GM19023 (cell line): ENCODE results near the gene OXCT1.
"Not testable (repeated sequence)": the region's sequence is repeated elsewhere in the genome, so short reads cannot be mapped to it uniquely, and the experiment has no call there.

ENCODE experiments used
- ATAC-seq: cut with Tn5 transposase; IDR thresholded peaks from one replicate; pipeline ENCODE4 v1.9.1; 2021; ENCODE audit warnings: mild to moderate bottlenecking, moderate library complexity; ENCODE audit not compliant: unreplicated experiment

Gene OXCT1

DNA sequence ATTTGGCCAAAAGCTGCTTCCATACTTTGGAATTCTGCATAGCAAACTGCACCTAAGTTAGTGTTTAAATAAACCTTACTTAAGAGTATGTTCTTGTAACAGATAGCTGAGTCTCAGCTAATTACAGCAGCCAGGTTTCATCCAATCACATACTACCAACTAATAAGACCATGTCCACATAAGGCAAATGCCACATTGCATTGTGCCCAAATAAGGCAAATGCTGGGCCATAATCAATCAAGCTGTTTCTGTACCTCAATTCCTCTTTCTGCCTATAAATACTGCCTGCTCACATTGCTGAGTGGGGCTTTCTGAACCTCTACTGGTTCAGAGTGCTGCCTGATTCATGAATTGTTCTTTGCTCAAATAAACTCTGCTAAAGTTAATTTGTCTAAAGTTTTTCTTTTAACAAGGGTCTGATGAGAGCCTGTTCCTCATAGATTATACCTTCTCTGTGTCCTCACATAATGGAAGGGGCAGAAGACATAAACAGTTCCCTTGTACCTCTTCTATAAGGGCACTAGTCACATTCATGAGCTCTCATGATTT lies 4.4 kb upstream of the OXCT1 start:
- ATAC-seq: no peak

DNA sequence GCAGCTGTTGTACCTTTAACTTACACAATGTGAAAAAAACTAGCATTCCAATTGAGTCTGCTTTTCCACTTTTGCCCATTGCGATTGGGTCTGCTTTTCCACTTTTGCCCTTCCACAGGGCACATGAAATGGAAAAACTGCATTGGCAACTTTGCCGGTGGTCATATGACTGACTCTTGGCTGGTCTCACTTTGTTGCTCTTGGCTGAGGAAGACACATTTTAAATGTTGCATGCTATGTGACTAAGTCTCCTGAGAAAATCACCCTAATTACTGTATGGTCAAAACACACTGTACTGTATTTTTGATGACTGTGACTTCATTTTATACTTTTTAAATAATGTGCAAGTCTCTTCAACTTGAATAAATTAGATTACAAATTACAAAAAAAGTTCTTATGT lies 1.6 kb upstream of the OXCT1 start:
- ATAC-seq: no peak

DNA sequence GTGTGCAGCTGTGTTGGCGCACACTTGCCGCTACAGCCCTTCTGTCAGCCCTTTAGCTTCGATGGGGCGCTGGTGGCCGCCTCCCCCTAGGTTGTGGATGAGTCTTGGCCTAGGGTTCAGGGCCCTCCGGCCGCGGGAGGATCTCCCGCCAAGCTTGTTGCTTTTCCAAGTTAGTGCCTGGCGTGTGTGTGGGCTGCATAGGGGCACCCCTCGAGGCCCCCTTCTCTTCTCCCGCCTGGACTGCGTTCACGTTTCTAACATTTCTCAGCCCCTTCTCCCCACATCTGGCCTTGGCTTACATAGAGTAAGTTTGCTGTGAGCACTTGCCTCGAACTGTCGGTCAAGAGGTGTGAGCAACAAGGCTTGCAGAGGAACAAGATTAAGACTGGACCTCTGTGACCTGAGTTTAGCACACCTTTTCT lies 413 bp upstream of the OXCT1 start:
- no peak for ATAC-seq

DNA sequence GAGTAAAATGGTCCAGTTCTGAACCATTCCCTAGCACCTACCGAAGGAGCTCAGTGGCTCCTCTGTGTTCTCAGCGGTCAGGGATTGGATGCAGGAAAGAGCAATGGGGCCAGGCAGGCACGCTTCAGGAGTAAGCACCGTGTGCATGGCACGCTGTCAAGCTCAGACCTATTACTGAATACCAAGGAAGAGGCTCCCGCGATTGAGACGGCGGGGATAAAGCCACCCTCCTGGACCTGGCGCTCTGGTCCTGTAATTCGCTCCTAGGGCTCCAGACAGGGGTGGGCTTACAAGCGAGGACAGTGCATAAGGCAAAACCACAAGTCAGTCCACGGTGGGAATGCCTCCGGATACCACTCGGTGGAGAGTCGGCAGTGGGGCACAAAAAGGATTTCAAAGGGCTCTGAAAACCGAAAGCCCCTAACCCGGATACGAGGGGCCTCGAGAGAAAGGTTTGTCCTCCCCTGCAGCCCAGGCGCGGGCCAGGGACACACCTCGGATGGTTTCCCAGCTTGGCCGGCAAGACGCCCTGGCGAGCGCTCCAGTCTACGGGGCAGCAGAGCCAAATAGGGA lies 988 bp downstream of the OXCT1 start:
- ATAC-seq: no peak

DNA sequence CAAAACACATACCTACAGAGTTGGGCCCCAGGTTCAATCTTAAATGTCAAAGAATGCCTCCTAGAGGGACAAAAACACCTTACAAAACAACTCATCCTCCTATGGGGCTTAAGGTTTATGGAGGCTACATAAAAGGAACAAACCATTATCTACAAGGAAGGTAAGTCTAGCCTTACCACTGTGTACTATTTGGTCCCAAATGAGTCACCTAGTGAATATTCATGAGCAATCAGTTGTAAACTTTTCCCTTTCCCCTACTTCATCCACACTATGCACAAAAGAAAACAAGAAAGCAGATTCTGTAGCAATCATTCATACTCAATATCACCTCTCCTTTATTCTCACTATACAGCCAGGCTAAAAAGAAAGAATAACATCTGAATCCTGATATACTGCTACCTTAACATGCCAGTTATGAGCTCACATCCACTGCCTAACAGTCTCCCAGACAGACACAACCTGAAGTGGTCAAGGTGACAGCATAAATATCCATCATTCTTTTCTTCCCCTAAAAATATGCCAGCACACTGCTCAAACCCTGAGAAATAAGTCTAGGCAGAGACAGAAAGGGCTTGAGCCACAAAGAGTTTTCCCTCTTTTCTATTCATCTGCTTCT lies 6.2 kb downstream of the OXCT1 start:
- ATAC-seq: peak; percentile 76

DNA sequence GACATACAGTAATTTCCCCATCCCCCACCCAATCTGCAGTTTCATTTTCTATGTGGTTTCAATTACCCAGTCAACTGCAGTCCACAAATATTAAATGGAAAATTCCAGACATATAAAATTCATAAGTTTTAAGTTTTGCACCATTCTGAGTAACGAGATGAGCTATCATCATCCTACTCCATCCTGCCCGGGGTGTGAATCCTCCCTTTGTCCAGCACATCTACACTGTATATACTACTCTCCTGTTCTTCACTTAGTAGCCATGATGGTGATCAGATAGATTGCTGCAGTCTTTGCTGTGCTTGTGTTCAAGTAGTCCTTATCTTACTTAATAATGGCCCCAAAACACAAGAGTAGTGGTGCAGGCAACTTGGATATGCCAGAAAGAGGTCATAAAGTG lies 11.3 kb downstream of the OXCT1 start:
- no peak for ATAC-seq

DNA sequence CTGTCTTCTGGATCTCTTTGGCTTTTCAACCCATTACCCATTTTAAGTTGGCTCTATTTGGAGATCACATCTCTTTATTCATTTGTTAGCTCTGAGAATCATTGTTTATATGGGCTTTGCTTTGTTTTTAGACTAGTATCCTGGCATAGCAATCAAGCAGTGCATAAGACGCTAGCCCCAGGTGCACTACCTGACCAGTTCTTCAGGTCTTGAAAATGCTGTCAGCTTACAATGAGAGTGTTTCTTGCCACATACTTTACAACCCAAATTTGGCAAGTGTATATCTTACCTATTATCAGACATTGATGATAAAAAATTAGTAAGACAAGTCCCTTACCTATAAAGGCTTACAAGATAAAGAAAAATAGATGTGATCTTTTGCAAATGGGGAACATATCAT lies 12.2 kb downstream of the OXCT1 start:
- ATAC-seq: no peak

DNA sequence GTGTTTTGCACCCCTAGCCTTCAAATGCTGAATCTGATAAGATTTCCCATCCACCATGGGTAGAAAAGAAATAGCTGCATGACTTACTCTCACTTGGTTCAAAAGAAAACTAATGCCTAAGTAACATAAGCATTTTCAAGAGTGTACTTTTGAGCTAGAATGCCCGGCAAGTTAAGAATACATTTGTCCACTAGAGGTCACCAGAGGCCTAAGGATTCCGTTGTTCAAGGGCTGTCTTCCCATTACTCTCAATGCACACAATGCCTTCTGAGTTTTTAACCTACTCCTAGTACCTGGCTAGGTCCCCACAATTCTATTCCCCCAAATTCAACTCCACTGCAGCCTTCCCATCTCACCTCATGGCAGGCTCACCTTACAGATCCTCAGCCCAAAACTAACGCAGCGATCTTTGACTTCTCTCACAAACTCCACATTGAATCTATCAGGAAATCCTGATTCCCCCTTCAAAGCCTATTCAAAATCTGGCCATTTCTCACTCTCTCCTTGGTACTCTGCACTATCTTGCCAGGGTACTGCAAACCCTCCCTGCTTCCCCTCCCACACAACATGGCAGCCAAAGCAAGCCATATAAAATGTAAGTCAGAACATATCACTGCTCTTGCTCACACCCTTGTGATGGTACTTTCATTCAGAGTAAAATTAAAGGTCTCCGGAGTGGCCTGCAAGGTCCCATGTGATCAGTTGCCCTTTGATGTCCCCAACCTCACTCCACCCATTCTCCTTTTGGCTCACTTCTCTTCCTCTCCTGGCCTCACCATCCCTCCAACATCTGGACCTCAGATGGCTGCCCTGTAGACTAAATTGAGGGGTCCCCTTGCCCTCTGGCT lies 13.4 kb downstream of the OXCT1 start:
- ATAC-seq: peak; percentile 91

DNA sequence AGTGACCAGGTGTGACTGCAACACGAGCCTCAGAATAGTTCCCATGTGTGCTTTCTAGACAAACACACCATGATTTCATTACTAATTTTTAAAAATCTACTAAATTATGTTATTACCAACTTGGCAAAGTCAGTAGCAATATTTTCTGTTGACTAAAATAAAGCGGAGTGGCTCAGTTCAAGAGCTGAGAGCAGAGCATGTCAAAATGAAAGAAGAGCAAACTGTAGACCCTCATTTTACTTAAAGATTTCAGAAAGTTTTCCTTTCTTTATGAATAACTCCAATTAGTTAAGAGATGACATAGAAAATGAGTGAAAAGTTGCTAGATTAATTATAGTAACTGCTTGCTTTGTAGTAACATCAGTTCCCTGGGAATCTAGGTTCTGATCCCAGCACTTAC lies 17.9 kb downstream of the OXCT1 start:
- ATAC-seq: no peak

DNA sequence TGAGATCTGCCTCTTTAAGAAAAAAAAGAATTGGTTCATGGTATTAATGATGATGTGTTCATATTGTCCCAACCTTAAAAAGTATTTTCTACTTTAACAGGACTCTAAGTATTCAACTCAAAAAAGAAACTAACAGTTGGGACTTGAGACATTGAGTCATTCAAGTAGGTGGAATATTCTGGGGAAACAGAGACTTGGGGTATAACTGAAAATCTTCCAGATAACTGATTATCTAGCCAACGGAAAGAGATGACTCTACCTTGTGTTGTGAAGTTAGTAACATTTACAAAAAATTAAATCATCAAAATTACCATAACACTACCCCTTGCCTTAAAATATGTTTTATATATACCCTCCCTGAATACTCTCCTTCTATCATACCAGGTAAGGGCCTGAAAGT lies 19.1 kb downstream of the OXCT1 start:
- ATAC-seq: no peak

DNA sequence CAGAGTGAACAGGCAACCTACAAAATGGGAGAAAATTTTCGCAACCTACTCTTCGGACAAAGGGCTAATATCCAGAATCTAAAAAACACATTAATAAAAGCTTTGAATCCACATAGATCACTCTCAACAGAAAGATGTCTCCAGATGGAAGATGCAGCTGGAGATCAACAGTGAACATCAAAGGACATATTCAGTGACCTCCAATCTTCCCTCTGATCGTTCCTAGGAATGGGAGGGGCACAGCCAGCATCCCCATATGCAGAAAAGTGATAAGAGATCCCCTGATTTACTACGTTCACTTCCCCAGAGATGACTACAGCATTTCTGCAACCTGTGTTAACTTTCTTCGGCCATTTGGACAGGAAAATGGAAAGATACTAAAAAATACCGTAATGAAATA lies 21.2 kb downstream of the OXCT1 start:
- no peak for ATAC-seq

DNA sequence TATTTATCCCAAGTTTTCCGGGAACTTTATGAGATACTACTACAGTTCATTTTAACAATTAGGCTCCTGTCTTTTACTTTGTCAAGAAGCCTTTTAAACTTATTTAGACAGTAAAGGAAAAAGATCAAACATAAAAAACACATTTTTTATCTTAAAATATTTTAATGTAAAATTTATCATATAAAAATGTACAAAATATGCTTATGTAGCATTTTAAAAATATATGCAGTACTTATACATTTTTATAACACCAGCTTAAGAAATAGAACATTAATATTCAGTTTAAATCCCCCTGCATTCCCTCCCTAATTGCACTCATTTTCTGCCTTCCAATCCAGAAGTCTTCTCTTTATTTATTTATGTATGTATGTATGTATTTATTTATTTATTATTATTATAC lies 24.5 kb downstream of the OXCT1 start:
- ATAC-seq: not testable (repeated sequence)

DNA sequence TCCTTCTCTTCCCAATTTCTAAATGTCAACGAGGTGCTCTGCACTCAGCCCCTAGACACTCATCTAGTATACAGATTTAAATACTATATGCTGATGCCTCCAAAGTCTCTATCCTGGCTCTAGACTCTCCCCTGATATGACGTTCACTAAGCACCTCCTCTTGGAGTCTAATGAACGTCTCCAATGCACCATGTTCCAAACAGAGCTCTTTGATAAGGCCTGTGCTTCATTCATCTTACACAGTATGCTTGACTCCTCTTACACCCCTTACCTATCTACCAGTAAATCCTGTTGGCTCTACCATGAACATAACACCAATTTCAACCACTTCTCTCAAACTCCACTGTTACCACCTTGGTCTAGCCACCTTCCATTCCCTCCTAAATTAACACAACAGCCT lies 25.7 kb downstream of the OXCT1 start:
- ATAC-seq: no peak

DNA sequence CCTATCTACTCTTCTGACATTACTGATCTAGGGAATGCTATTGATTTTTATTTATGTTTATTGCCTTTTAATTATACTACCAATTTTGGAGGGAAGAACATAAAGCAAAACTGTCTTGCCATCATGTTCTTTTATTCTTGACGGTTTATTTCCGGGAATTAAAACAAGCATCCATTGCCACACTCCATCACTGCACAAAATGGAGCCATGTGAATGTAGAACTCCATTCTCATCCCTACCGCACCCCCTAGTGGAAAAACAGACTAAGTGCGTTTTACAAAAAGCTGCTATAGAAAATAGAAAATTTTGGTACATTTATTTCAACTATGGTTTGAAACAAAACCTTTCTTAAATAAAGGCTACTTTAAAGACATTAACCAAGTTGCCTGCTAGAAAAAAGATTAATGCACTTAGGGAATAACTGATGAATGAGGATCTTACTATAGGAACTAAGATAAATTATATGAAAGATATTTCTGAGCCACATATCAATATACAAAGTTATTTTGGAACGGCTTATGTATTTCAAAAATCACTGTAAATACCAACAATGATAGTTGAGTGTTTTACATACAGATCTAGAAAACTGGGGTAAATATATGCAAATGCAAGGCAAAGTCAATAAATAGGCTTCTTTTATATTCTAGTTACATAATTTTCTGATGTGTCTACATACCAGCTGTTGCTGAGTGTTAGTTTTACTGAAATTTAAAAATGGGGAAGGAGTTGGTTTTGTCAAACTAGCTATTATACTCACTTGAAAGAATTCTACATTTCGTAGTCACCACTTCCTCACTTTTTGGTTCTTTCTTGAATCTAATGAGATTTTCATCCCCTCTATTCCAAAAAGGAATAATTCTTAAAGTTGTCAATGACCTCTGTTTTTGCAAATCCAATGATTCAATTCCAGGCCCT lies 26.5 kb downstream of the OXCT1 start:
- peak; percentile 59 for ATAC-seq

DNA sequence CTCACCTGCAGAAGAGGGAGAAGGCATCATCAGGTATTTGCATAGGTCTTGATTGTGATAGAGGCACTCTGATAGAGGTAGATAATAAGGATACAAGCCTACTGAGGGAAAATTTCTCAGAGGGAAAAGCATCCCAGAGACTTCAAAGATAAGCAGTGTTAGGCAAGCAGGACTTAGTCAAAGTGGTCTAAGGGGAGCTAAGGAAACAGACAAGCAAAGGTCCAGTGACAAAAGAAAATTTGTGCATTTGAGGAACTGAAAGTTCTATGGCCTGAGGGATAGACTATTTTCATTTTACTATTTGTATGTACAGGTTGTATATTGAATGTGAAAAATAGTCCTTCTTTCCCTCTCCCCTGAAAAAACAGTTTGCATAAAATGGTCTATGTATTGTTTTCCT lies 27.4 kb downstream of the OXCT1 start:
- ATAC-seq: peak; percentile 80

DNA sequence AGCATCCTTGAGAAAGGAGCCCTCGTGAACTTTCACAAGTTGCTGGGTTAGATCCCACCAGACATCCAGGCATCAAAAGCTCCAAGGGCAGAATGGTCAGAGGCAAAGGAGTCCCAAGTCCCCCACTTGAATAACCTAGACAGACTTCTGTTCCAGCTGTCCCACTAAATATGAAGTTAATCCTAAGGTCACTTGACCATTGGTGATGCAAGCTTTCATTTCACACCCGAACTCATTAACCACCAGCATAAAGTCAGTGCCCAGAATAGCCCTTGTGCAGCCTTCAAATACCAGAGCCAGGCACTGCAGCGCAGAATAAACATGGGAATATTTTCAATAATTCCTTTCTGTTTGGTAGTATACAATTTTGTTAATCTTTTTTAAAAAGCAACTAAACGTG lies 28.9 kb downstream of the OXCT1 start:
- no peak for ATAC-seq

DNA sequence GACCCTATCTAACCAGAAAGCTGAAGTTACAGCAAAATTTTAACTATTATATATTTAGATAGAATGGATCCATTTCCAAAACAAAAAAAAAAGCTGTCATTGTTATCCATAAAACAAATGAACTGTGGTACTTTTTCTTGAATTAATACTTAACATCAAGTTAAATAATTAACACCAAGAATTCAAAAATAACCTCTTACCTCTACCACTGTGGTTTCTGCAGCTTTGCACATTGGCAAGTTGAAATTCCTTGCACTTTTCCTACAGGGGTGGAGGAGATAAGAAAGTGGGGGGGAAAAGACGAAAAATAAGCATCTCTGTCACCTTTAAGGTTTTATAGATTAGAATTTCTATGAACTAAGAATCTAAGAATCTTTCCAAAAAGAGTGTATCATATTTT lies 30.0 kb downstream of the OXCT1 start:
- ATAC-seq: no peak

DNA sequence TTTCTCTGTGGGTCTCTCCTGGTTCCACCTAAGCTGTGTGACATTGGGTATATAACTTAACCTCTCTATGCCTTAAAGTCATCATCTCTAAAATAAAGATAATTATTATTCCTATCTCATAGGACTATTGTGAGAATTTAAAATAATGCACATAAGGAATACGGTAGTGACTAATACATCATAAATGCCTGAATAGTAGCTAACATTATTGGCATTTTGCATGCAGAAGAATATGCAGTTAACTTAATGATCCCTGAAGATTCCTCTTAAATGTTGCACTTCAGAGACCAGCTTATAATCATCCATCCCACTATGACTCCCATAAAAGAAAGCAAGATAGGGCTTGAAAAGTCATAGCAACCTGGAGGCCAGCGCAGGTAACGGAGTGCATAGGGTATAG lies 32.4 kb downstream of the OXCT1 start:
- ATAC-seq: no peak

DNA sequence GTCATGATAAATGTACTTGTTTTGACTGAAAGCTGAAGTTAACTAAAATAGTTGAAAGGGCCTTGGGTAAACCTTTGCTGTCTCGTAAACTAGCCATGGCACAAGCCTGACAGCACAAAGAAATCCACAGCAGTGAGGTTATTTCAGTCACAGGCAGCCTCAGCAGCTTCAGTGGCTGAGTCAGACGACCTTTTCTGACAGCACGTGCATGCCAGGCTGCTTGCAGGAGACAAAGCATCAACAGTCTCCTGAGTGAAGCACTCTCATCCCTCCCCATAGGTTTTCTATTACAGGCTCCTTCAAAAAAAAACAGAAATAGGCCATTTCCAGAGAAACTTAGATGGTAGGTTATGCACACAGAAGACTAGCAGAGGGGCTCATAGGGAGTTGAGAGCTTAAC lies 34.6 kb downstream of the OXCT1 start:
- ATAC-seq: no peak

DNA sequence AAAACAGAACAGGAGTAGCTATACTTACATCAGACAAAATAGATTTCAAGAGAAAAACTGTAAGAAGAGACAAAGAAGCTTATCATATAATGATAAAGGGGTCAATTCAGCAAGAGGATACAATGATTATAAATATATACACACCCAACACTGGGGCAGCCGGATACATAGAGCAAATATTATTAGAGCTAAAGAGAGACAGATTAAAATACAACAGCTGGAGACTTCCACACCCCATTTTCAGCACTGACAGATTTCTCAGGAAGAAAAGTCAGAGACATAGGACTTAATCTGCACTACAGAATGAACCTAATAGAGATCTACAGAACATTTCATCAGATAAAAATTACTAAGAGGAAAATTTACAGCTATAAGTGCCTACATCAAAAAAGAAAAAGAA lies 35.7 kb downstream of the OXCT1 start:
- ATAC-seq: no peak

DNA sequence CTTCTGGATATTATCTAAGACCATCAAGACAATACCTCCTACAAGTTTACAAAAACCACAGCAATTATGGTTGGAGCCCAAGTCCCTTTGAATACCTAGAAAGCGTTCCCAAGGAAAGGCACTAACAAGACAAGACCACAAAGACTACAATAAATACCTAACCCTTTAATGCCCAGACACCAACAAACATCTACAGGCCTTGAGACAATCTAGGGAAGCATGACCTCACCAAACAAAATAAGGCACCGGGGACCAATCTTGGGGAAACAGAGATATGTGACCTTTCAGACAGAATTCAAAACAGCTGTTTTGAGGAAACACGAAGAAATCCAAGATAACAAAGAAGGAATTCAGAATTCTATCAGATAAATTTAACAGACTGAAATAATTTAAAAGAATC lies 37.8 kb downstream of the OXCT1 start:
- no peak for ATAC-seq
